GM10266 (cell line): ENCODE measurements around the gene NSD1.

Source experiments
- DNase-seq: peaks from one replicate; pipeline ENCODE4 v3.0.0; 2012; ENCODE audit errors: extremely low spot score
- TF ChIP-seq, protein P1 (sequence below): IDR thresholded peaks from 2 replicates; pipeline ENCODE4 v1.5.1; 2012; ENCODE audit warnings: mild to moderate bottlenecking, low read depth; ENCODE audit not compliant: control insufficient read depth, insufficient read depth; ENCODE audit errors: missing control alignments

Gene NSD1

DNA sequence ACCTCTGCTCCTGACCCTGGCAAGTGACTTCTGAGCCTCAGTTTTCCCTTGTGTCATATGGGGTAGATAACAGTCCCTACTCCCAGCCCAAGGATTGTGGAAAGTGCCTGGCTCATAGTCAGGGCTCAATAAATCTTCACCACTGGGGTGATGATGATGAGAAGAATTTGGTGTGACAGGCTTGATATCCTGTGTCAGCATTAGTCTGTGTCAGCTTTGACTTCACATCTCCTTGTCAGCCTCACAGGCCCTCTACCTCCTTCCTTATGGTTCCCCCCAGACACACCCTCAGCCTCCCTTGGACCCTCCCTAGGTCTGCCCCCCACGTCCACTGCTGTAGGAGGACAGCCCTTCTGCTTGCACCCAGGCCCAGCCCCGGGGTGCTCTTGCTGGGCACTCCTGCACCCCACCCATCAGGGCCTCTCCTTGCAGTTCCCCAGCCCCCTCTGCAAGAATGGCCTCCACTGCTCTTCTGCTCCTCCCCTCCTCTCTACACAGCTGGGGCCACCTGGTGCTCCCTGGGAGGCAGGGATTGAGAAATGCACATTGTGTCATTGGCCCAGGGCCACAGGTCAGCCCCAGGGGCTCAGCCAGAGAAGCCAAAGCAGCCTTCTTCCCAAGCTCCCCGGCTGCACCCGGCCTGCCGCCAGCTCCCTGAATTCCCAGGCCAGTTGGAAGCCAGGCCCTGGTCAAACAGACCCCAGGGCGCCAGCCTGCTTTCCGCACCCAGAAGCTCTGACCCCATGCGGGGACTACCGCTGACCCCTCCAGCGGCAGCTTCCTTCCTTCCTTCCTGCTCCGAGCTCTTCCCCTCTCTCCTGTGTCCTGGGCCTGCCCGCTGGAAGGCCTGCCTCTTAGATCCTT lies 39.1 kb upstream of the NSD1 start:
- DNase-seq: no peak
- TF ChIP-seq, protein P1, sequence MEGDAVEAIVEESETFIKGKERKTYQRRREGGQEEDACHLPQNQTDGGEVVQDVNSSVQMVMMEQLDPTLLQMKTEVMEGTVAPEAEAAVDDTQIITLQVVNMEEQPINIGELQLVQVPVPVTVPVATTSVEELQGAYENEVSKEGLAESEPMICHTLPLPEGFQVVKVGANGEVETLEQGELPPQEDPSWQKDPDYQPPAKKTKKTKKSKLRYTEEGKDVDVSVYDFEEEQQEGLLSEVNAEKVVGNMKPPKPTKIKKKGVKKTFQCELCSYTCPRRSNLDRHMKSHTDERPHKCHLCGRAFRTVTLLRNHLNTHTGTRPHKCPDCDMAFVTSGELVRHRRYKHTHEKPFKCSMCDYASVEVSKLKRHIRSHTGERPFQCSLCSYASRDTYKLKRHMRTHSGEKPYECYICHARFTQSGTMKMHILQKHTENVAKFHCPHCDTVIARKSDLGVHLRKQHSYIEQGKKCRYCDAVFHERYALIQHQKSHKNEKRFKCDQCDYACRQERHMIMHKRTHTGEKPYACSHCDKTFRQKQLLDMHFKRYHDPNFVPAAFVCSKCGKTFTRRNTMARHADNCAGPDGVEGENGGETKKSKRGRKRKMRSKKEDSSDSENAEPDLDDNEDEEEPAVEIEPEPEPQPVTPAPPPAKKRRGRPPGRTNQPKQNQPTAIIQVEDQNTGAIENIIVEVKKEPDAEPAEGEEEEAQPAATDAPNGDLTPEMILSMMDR: no peak

DNA sequence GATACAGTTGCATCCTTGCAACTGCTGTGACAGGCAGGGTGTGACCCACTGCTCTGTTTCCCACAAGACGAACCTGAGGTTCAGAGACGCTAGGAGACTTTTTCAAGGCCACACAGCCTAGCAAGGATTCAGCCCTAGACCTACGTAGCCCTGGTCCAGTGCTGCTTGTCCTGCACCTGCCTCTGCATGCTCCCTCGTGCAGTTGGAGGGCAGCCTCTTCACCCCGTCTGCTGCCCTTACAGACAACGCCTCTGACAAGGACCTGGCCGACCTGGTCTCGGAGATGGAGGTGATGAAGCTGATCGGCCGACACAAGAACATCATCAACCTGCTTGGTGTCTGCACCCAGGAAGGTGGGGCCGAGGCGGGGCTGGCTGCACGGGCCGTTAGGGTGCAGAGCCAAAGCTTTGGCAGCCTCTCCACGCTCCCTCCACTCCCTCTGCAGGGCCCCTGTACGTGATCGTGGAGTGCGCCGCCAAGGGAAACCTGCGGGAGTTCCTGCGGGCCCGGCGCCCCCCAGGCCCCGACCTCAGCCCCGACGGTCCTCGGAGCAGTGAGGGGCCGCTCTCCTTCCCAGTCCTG lies 38.4 kb upstream of the NSD1 start:
- TF ChIP-seq, protein P1: no peak
- DNase-seq: no peak

DNA sequence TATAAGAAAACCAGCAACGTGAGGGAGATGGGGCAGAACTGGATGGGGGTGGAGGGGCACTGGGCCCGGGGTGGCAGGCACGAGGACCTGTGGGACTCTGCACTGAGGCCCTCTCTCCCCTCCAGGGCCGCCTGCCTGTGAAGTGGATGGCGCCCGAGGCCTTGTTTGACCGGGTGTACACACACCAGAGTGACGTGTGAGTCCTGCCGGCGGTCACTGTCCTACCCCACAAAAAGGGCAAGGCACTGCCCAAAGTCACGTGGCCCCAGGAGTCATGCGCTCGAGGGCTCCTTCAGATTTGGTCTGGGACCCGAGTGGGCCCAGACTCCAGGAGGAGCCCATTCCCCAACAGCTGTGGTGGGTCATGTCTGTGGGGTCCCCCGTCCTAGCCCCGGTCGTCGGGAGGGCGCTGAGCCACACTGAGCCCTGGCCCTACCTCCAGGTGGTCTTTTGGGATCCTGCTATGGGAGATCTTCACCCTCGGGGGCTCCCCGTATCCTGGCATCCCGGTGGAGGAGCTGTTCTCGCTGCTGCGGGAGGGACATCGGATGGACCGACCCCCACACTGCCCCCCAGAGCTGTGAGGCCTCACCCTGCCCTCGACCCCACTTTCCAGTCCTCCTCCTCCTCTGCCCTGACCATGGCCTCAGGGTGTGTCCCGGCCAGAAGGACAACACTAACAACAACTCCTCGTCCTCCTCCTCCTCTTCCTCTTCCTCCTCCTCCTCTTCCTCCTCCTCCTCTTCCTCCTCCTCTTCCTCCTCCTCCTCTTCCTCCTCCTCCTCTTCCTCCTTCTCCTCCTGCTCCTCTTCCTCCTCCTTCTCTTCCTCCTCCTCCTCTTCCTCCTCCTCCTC lies 37.2 kb upstream of the NSD1 start:
- no peak for DNase-seq

DNA sequence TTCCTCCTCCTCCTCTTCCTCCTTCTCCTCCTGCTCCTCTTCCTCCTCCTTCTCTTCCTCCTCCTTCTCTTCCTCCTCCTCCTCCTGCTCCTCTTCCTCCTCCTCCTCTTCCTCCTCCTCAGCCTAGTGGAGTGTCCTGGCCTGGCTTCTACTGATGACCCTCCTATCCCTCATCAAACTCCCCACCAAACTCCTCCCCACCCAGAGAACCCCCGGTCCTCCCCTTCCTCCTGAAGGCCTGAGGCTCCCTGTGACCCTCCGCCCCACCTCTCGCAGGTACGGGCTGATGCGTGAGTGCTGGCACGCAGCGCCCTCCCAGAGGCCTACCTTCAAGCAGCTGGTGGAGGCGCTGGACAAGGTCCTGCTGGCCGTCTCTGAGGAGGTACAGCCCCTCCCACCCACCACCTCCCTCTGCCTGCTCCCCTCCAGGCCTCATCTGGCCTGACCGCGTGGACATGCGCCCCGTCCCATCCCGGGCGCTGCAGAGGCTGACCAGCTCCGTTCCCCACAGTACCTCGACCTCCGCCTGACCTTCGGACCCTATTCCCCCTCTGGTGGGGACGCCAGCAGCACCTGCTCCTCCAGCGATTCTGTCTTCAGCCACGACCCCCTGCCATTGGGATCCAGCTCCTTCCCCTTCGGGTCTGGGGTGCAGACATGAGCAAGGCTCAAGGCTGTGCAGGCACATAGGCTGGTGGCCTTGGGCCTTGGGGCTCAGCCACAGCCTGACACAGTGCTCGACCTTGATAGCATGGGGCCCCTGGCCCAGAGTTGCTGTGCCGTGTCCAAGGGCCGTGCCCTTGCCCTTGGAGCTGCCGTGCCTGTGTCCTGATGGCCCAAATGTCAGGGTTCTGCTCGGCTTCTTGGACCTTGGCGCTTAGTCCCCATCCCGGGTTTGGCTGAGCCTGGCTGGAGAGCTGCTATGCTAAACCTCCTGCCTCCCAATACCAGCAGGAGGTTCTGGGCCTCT lies 36.3 kb upstream of the NSD1 start:
- no peak for DNase-seq
- TF ChIP-seq, protein P1: no peak

More for the DNA sequence above, 37.2 kb upstream of the NSD1 start:
- TF ChIP-seq, protein P1: no peak

DNA sequence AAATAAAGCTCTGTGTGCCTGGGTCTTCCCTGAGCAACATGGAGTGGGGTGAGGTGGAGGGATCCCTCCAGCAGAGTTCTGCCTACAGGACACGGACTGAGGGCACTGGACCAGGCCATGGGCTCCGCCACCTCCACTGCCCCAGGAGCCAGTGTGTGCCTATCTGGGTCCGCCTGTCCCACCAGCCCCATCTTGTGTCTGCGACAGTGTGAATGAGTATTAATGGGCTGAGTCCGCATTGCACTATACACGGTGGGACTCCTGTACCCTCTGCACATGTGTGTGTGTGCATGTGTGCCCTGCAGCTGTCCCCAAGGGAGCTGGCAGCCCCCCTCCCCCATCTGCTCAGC lies 35.5 kb upstream of the NSD1 start:
- DNase-seq: no peak
- TF ChIP-seq, protein P1: no peak

DNA sequence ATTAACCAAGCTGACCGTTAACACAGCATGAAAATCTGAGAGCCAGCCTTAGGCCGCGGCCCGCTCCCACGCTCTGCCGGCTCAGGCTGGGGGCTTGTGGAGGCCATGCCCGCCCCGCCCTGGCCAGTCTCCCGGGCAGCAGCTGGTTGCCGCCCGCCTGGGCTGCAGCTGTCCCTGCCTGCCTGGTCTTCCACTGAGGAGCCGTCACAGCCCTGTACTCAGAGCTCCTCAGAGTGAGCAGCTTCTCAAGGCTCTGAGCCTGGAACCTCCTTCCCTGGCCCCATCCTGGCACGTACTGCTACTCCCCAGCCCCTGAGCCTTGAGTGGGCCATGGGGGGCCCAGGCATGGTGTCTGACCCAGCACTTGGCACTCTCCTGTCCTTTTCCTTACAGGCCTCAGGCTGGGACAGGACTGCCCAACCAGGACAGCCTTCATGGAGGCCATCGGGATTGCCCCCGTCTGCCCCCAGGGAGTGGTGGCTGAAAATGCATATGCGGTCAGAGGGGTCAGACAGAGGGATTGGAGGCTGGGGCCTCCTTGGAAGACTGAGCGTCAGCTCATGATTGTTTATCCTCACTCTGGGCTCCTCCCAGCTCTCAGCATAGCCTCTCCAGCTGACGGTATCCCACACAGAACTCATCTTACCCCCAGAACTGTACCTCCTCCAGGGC lies 35.0 kb upstream of the NSD1 start:
- TF ChIP-seq, protein P1: no peak
- no peak for DNase-seq
